ENCODE data around the gene ART5. TPM values are rescaled to one million over a fixed set of nuclear protein-coding genes. Genes with fewer than 3 reads are reported as not detected.
"Not testable (repeated sequence)": the region's sequence is repeated elsewhere in the genome, so short reads cannot be mapped to it uniquely, and the experiment has no call there.

ART5 gene
- polyA plus RNA-seq, 3 donors: not detected

GRCh38 chr11:3605283-3605662 lies 36.5 kb downstream of the ART5 start:
- no peak overlapping the region for H3K4me3 ChIP-seq (replicated peaks in 1 of 3; ENCODE audit: low read depth in 2 of 3, low read length in 3 of 3)
- TF ChIP-seq CTCF (IDR thresholded peaks at IDR 0.05): no peak
- H2AFZ ChIP-seq (ENCODE audit: insufficient read depth, low read depth, low read length, poor library complexity, severe bottlenecking): no peak overlapping the region
- no peak overlapping the region for H3K27ac ChIP-seq (ENCODE audit: low read depth in 1 of 2, low read length in 2 of 2)
- H3K9ac ChIP-seq (ENCODE audit: insufficient read depth, low read length, poor library complexity, severe bottlenecking): no peak overlapping the region
- no peaks in the 10 kb centered on the region for H3K79me2 ChIP-seq (ENCODE audit: insufficient read depth, low read length)
- H3K36me3 ChIP-seq (replicated peaks in 1 of 2; ENCODE audit: control insufficient read depth in 1 of 2, insufficient read depth in 2 of 2, low read length in 2 of 2): no peaks in the 10 kb centered on the region
- DNase-seq: no peak
- H3K27me3 ChIP-seq (ENCODE audit: control insufficient read depth in 2 of 2, insufficient read depth in 2 of 2, low read length in 2 of 2): no peaks in the 10 kb centered on the region
- no peaks in the 10 kb centered on the region for H3K4me1 ChIP-seq (ENCODE audit: control insufficient read depth in 1 of 2, insufficient read depth in 2 of 2, low read length in 2 of 2)
- intact Hi-C loops (cut with micrococcal nuclease): no loop called here
- Mint-ChIP-seq H3K4me1 (no peaks in the 10 kb centered on the region), H3K36me3 (no peaks in the 10 kb centered on the region), H3K27ac (no peak overlapping the region), H3K9me3 (peaks cover 0 to 3% (median 0%) of the 10 kb centered on the region in 7 donors), H3K27me3 (ENCODE audit: low read depth in 3 of 3) (peaks cover 0 to 6% (median 2%) of the 10 kb centered on the region in 3 donors), H3K4me3 (no peak overlapping the region)
- WGBS (ENCODE audit: insufficient coverage): 100% methylated on average over 2 of the region's 3 CpGs
- no peaks in the 10 kb centered on the region for H4K20me1 ChIP-seq (ENCODE audit: insufficient read depth, low read length)
- no peak overlapping the region for H3K4me2 ChIP-seq (replicated peaks; ENCODE audit: extremely low read depth, low read length, poor library complexity, severe bottlenecking)
- no peaks in the 10 kb centered on the region for H3K9me3 ChIP-seq (replicated peaks in 1 of 2; ENCODE audit: control insufficient read depth in 1 of 2, insufficient read depth in 1 of 2, low read length in 2 of 2)

GRCh38 chr11:3604167-3604566 lies 37.6 kb downstream of the ART5 start:
- Mint-ChIP-seq H3K4me1 (no peaks in the 10 kb centered on the region), H3K36me3 (no peaks in the 10 kb centered on the region), H3K9me3 (no peaks in the 10 kb centered on the region), H3K4me3 (no peak overlapping the region), H3K27me3 (ENCODE audit: low read depth in 3 of 3) (peaks cover 0 to 6% (median 2%) of the 10 kb centered on the region in 3 donors), H3K27ac (no peak overlapping the region)
- Histone ChIP-seq H3K4me3 (replicated peaks in 1 of 3; ENCODE audit: low read depth in 2 of 3, low read length in 3 of 3) (no peak overlapping the region), H4K20me1 (ENCODE audit: insufficient read depth, low read length) (no peaks in the 10 kb centered on the region), H3K4me1 (ENCODE audit: control insufficient read depth in 1 of 2, insufficient read depth in 2 of 2, low read length in 2 of 2) (no peaks in the 10 kb centered on the region), H2AFZ (ENCODE audit: insufficient read depth, low read depth, low read length, poor library complexity, severe bottlenecking) (no peak overlapping the region), H3K27ac (ENCODE audit: low read depth in 1 of 2, low read length in 2 of 2) (no peak overlapping the region), H3K79me2 (ENCODE audit: insufficient read depth, low read length) (no peaks in the 10 kb centered on the region), H3K27me3 (ENCODE audit: control insufficient read depth in 2 of 2, insufficient read depth in 2 of 2, low read length in 2 of 2) (no peaks in the 10 kb centered on the region), H3K9me3 (replicated peaks in 1 of 2; ENCODE audit: control insufficient read depth in 1 of 2, insufficient read depth in 1 of 2, low read length in 2 of 2) (no peaks in the 10 kb centered on the region), H3K36me3 (replicated peaks in 1 of 2; ENCODE audit: control insufficient read depth in 1 of 2, insufficient read depth in 2 of 2, low read length in 2 of 2) (no peaks in the 10 kb centered on the region), H3K4me2 (replicated peaks; ENCODE audit: extremely low read depth, low read length, poor library complexity, severe bottlenecking) (no peak overlapping the region), H3K9ac (ENCODE audit: insufficient read depth, low read length, poor library complexity, severe bottlenecking) (no peak overlapping the region)
- 33% methylated on average over 1 of the region's 3 CpGs for WGBS (ENCODE audit: insufficient coverage)
- DNase-seq: no peak
- no peak for TF ChIP-seq CTCF (IDR thresholded peaks at IDR 0.05)
- intact Hi-C loops (cut with micrococcal nuclease): no loop called here

- peak overlapping the region in 1 of 7 donors; percentile 9 for H3K27ac Mint-ChIP-seq
- intact Hi-C loops (cut with micrococcal nuclease): not testable (repeated sequence)
Measured at GRCh38 chr11:3600201-3600600, 41.6 kb downstream of the ART5 start.

More at GRCh38 chr11:3600201-3600600, 41.6 kb downstream of the ART5 start:
- DNase-seq; H3K27ac ChIP-seq (ENCODE audit: low read depth in 1 of 2, low read length in 2 of 2); H3K4me2 ChIP-seq (replicated peaks; ENCODE audit: extremely low read depth, low read length, poor library complexity, severe bottlenecking); H3K27me3 Mint-ChIP-seq (ENCODE audit: low read depth in 3 of 3); H3K9me3 Mint-ChIP-seq; H3K9ac ChIP-seq (ENCODE audit: insufficient read depth, low read length, poor library complexity, severe bottlenecking); H2AFZ ChIP-seq (ENCODE audit: insufficient read depth, low read depth, low read length, poor library complexity, severe bottlenecking); H3K4me3 Mint-ChIP-seq; H3K36me3 ChIP-seq (replicated peaks in 1 of 2; ENCODE audit: control insufficient read depth in 1 of 2, insufficient read depth in 2 of 2, low read length in 2 of 2); H4K20me1 ChIP-seq (ENCODE audit: insufficient read depth, low read length); H3K36me3 Mint-ChIP-seq; H3K27me3 ChIP-seq (ENCODE audit: control insufficient read depth in 2 of 2, insufficient read depth in 2 of 2, low read length in 2 of 2); H3K4me3 ChIP-seq (replicated peaks in 1 of 3; ENCODE audit: low read depth in 2 of 3, low read length in 3 of 3); H3K79me2 ChIP-seq (ENCODE audit: insufficient read depth, low read length); H3K9me3 ChIP-seq (replicated peaks in 1 of 2; ENCODE audit: control insufficient read depth in 1 of 2, insufficient read depth in 1 of 2, low read length in 2 of 2); H3K4me1 Mint-ChIP-seq; H3K4me1 ChIP-seq (ENCODE audit: control insufficient read depth in 1 of 2, insufficient read depth in 2 of 2, low read length in 2 of 2): not testable (repeated sequence)
- no CpG with 5 or more reads among the region's 10 CpGs for WGBS (ENCODE audit: insufficient coverage)
